ENCODE measurements around the gene ZNF208.

- TF ChIP-seq CTCF (IDR thresholded peaks at IDR 0.05; ENCODE audit: low read depth, low read length): no peak
- no peak for TF ChIP-seq POLR2A (IDR thresholded peaks at IDR 0.05; ENCODE audit: extremely low read depth, insufficient read length)
- no peak for TF ChIP-seq MYC (IDR thresholded peaks at IDR 0.05; ENCODE audit: low read depth, low read length)
- TF ChIP-seq MAX (IDR thresholded peaks at IDR 0.05; ENCODE audit: low read depth, low read length): no peak
These were observed 19.9 kb upstream of the ZNF208 start for GRCh38 chr19:22030680-22031079.

Measured in NB4 (cell line).